GM15510 (cell line): ENCODE data around the gene RP2.

Source experiments
- POLR2A ChIP-seq: IDR thresholded peaks from 3 replicates; pipeline ENCODE4 v1.6.1; 2011; ENCODE audit warnings: borderline replicate concordance; ENCODE audit not compliant: insufficient read length; ENCODE audit errors: extremely low read depth

RP2 gene

DNA sequence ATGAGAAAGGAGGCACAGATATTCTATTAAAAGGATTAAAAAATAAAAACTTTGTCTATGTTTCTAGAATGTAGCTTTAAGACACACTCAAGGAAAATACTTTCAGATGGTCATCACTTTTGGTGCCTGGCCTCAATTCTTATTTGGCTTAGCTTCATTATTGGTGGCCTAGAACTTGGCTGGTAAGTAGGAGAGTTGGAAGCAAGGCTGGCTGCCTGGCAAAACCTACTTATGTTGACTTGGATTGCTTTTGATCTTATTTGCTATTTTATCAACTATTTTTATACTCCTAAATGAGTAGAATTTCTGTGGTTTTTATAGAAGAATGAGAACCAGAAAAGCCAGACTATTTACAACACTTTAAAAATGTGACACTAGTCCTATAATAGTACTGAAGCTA is 40.1 kb downstream of the RP2 start:
- no peak for TF ChIP-seq POLR2A

- no peak for TF ChIP-seq POLR2A
These were observed 45.4 kb downstream of the RP2 start for GRCh38 chrX:46882266-46882665.

- TF ChIP-seq POLR2A, result no peak
These were observed 48.0 kb downstream of the RP2 start for GRCh38 chrX:46884799-46885198.

- TF ChIP-seq POLR2A, result no peak
These were observed 61.4 kb downstream of the RP2 start for GRCh38 chrX:46898207-46898606.

- no peak for TF ChIP-seq POLR2A
These were observed 66.8 kb downstream of the RP2 start for GRCh38 chrX:46903458-46904242.

GRCh38 chrX:46904626-46905025 is 67.8 kb downstream of the RP2 start:
- no peak for TF ChIP-seq POLR2A

- no peak for TF ChIP-seq POLR2A
These were observed 73.6 kb downstream of the RP2 start for GRCh38 chrX:46910415-46910814.

GRCh38 chrX:46912098-46912602 is 75.3 kb downstream of the RP2 start, which contains the start of gene JADE3:
JADE3 (plus strand) TSS chrX:46912421; CDS start chrX:46984895, 72,474 bp downstream.
- no peak for TF ChIP-seq POLR2A

DNA sequence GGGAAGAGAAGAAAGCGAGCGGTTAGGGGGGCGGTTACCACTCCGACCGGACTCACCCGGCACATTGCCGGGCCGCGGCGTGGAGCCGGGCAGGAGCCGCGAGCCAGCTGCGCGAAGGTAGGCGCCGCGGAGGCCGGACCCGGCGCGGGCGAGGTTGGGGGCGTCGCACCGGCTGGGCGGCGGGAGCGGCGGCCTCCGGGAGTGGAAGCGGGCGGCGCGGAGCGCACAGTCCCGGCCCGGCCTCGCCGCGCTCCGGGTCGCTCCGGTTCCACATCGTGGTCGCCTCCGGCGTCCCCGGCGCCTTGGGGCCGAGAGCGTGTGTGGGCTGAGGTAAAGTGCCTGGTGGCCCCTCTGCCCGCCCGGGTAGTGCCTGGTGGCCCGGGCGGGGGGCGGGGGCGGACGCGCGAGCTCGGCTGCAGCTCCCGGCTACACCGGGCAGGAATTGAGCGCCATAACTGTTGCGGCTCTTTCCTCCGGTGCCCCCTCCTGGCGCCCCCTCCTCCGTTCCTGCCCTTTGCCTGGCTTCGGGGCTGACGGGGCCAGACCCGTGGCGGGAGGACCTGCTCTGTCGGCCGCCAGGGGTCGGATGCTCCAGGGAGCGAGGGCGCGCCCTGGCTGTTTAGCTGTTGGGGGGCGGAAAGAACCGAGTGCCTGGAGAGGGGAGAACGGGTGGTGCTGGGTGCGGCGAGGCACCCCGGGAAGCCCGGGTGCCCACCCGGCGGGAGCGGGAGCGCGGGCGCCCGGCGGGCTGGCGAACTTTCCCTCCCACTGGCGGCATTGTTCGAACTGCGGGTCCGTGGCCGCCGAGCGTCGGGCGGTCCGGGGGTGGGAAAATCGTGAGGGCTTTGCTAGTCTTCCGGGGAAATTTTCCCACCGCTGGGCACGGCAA is 76.0 kb downstream of the RP2 start:
- TF ChIP-seq POLR2A, result no peak

DNA sequence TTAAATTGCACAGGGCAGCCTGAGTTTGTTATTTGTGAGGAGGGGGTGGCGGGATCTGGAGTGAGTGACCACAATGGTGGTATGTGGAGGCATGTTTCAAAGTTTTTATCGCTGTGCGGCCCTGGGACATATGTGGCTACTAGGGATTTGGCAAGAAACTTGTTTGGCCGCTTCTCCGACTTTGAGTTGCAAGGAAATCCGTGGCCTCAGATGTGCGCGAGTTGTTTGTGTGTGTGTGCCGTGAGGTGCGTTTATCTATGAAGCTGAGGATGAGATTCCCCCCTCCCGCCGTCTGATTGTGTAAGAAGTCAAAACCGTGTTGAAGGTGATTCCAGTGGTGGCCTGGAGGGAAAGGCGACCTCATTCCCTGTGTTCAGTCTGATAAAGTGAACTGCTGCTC is 76.8 kb downstream of the RP2 start:
- no peak for TF ChIP-seq POLR2A

- TF ChIP-seq POLR2A, result no peak
These were observed 79.4 kb downstream of the RP2 start for GRCh38 chrX:46916273-46916672.

DNA sequence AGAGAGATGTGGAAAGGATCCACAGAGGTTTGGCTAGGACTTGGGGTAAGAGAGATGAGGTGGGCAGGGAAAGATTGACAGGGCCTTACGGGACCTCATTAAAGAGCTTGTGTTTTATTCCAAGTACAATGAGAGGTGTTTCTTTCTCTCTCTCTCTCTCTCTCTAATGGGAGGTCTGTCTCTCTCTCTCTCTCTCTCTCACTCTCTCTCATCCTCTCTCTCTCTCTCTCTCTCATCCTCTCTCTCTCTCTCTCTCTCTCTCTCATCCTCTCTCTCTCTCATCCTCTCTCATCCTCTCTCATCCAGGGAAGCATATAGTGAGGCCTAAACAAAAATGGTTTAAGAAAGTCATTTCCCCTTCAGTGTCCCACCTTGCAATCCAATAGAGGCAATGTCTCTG is 80.8 kb downstream of the RP2 start:
- no peak for TF ChIP-seq POLR2A

GRCh38 chrX:46918434-46918833 is 81.6 kb downstream of the RP2 start:
- TF ChIP-seq POLR2A, result no peak

- TF ChIP-seq POLR2A, result no peak
These were observed 83.4 kb downstream of the RP2 start for GRCh38 chrX:46920235-46920634.

- no peak for TF ChIP-seq POLR2A
These were observed 85.8 kb downstream of the RP2 start for GRCh38 chrX:46922611-46923010.
